Vagina (tissue), 2 donors: Measurements from ENCODE around the gene NTF3.

ENCODE experiments used
- POLR2AphosphoS5 ChIP-seq, 2 donors: sonication (generic); formaldehyde crosslinking; IDR thresholded peaks; one replicate each; pipeline ENCODE4 v1.9.0; 2017; ENCODE audit warnings: antibody characterized with exemption in 2 of 2, mild to moderate bottlenecking in 2 of 2, low read depth in 1 of 2; ENCODE audit not compliant: insufficient read depth in 1 of 2
- TF ChIP-seq, protein P1 (sequence below), 3 experiments: fragments of 450-650 bp in 2 of 3; fragments of 200-600 bp in 1 of 3; sonication (generic) in 1 of 3; IDR thresholded peaks; one replicate each; pipeline ENCODE4 v1.5.1; 2017 to 2019; ENCODE audit warnings: antibody characterized with exemption in 3 of 3, mild to moderate bottlenecking in 2 of 3, moderate library complexity in 2 of 3

DNA sequence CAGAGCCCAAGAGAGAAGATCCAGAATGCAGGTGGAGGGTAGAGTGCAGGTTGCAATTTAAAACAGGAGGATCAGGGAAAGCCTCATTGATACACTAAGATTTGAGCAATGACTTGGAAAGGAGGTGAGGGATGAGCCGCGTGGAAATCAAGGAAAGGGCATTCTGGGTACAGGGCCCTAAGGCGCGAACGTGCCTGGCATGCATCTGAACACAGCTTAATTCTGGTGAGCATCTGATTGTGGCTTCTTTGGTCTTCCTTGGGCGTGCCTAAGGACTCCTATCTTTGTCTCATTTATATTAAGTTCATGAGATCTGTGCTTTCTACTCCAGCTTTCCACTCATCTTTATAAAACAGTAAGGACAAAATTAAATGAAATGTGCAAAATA lies 79.3 kb downstream of the NTF3 start:
- TF ChIP-seq, protein P1, sequence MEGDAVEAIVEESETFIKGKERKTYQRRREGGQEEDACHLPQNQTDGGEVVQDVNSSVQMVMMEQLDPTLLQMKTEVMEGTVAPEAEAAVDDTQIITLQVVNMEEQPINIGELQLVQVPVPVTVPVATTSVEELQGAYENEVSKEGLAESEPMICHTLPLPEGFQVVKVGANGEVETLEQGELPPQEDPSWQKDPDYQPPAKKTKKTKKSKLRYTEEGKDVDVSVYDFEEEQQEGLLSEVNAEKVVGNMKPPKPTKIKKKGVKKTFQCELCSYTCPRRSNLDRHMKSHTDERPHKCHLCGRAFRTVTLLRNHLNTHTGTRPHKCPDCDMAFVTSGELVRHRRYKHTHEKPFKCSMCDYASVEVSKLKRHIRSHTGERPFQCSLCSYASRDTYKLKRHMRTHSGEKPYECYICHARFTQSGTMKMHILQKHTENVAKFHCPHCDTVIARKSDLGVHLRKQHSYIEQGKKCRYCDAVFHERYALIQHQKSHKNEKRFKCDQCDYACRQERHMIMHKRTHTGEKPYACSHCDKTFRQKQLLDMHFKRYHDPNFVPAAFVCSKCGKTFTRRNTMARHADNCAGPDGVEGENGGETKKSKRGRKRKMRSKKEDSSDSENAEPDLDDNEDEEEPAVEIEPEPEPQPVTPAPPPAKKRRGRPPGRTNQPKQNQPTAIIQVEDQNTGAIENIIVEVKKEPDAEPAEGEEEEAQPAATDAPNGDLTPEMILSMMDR (IDR thresholded peaks at IDR 0.05), result no peak
- no peak for TF ChIP-seq POLR2AphosphoS5 (IDR thresholded peaks at IDR 0.05; ENCODE audit: insufficient read depth in 1 of 2, low read depth in 1 of 2)
